A549 treated with AZD9567 at 1 μM for 4 hours (cell line): ENCODE measurements around the gene PSG7. TPM values are rescaled to one million over a fixed set of nuclear protein-coding genes. Genes with fewer than 3 reads are reported as not detected.

Experiments used
- total RNA-seq: library from RNA; stranded (reverse); fragments of 200-300 nt; extraction: Qiagen RNA extraction; gene quantifications from 5 replicates; pipeline ENCODE4 v1.2.3, GENCODE V29; 2022; ENCODE audit not compliant: insufficient read depth

Gene PSG7
- not detected in 5 replicates for total RNA-seq

DNA sequence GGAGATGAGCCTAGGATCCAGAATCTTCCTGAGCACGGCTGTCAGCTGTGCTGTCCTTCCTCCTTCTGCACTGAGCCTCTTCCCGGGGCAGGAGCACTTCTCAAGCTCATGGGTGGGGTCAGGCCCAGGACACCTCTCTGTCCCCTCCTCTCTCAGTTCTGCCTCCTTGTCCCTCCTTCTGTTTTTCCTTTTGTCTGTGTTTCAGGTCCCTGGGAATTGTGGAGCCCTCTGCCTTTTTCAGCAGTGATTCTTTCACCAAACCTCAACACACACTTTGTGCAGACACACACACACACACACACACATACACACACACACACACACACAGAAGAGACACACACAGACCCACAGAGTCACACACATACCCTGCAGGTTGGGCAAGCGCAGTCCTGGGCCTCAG is at the start of gene PSG7:
TSS of gene PSG7 (minus strand) at position 101 of the 400 bp plus-strand sequence. CDS start 131 bp downstream, outside the sequence.

DNA sequence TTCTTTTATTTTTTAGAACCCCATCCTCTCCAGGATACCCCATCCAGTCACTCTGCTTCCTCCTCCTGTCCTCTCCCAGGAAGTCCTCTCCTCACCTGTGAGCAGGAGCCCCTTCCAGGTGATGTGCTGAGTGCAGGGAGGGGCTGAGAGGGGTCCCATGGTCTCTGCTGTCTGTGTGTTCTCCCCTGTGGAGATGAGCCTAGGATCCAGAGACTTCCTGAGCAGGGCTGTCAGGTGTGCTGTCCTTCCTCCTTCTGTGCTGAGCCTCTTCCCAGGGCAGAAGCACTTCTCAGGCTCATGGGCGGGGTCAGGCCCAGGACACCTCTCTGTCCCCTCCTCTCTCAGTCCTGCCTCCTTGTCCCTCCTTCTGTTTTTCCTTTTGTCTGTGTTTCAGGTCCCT is 19.4 kb downstream of the PSG7 start, which contains the start of gene PSG6:
TSS of gene PSG6 (minus strand) at position 261 of the 400 bp plus-strand sequence. CDS start at position 159, 102 bp downstream.

GRCh38 chr19:42879613-42880012 is 57.4 kb downstream of the PSG7 start, which contains the start of gene PSG1:
PSG1 (minus strand) TSS chr19:42879713; CDS start chr19:42879581, 132 bp downstream.

Other genes starting within 250 kb of the PSG7 start
- 0.03 to 0.10 TPM (median 0.06 TPM) in 3 of 5 replicates, not detected in the others for gene PSG3, start 196.7 kb downstream of the PSG7 start, total RNA-seq
- gene PSG8, start 171.5 kb downstream of the PSG7 start, total RNA-seq = 0.16 to 0.20 TPM (median 0.19 TPM) in 3 of 5 replicates, not detected in the others
- gene PSG1, start 57.5 kb downstream of the PSG7 start, total RNA-seq = 0.14 to 0.21 TPM (median 0.18 TPM) in 4 of 5 replicates, not detected in the other
- gene PSG6, start 19.3 kb downstream of the PSG7 start, total RNA-seq = 0.06 TPM in 2 of 5 replicates, not detected in the others
- gene PSG11, start 89.3 kb upstream of the PSG7 start, total RNA-seq = 0.07 TPM in 1 of 5 replicates, not detected in the others
- gene PSG2, start 145.5 kb upstream of the PSG7 start, total RNA-seq = not detected in 5 replicates
- 0.23 to 0.52 TPM (median 0.45 TPM) in 4 of 5 replicates, not detected in the other for gene PSG5, start 249.3 kb upstream of the PSG7 start, total RNA-seq